A673 (cell line): Measurements from ENCODE around the gene HIPK3. TPM values are rescaled to one million over a fixed set of nuclear protein-coding genes. Genes with fewer than 3 reads are reported as not detected.

ENCODE experiments used
- BruUV-seq: library from RNA; stranded (reverse); fragments of 400-500 nt; replicated peaks from 2 replicates; lab custom pipeline; 2021; lab: Mats Ljungman, UMichigan
- CTCF ChIA-PET: fragments of 300-600 bp; sonication (Branson Sonifier 250); formaldehyde crosslinking; loops from one replicate; lab custom pipeline; 2022; ENCODE audit warnings: antibody characterized with exemption; lab: Charles Lee
- POLR2A ChIA-PET: fragments of 300-600 bp; sonication (Branson Sonifier 250); formaldehyde crosslinking; loops from one replicate; lab custom pipeline; 2022; ENCODE audit warnings: antibody characterized with exemption; ENCODE audit not compliant: low non-redundant PET; lab: Charles Lee
- DNase-seq: peaks from one replicate; pipeline ENCODE4 v3.0.0-alpha.2; 2015; ENCODE audit warnings: low spot score
- H3K27ac ChIP-seq: fragments of 200-600 bp; sonication (generic); 2 replicates; pipeline ENCODE4 v1.5.1; 2016; ENCODE audit warnings: mixed run types, low read depth, mild to moderate bottlenecking, mixed read lengths, antibody characterized with exemption, low read length; ENCODE audit not compliant: poor library complexity, severe bottlenecking
- H3K27me3 ChIP-seq: fragments of 200-600 bp; sonication (generic); replicated peaks from 2 replicates; pipeline ENCODE4 v1.6.1; 2017; ENCODE audit warnings: mixed run types, low read depth, mild to moderate bottlenecking, mixed read lengths, antibody characterized with exemption, low read length; ENCODE audit not compliant: insufficient read depth, poor library complexity
- H3K36me3 ChIP-seq: fragments of 200-600 bp; sonication (generic); 2 replicates; pipeline ENCODE4 v1.6.1; 2016; ENCODE audit warnings: mixed run types, mild to moderate bottlenecking, mixed read lengths, antibody characterized with exemption, low read length; ENCODE audit not compliant: insufficient read depth, poor library complexity, severe bottlenecking
- H3K4me1 ChIP-seq: fragments of 200-600 bp; sonication (generic); 2 replicates; pipeline ENCODE4 v1.6.1; 2017; ENCODE audit warnings: mixed run types, mild to moderate bottlenecking, mixed read lengths, antibody characterized with exemption, low read length; ENCODE audit not compliant: insufficient read depth, poor library complexity, severe bottlenecking
- H3K4me3 ChIP-seq: fragments of 200-600 bp; sonication (generic); 2 replicates; pipeline ENCODE4 v1.5.1; 2016; ENCODE audit warnings: low read depth, mixed run types, mild to moderate bottlenecking, mixed read lengths, low read length; ENCODE audit not compliant: poor library complexity, severe bottlenecking
- H3K9me3 ChIP-seq: fragments of 200-600 bp; sonication (generic); 2 replicates; pipeline ENCODE4 v1.6.1; 2016; ENCODE audit warnings: mixed run types, low read depth, mild to moderate bottlenecking, mixed read lengths, antibody characterized with exemption, low read length; ENCODE audit not compliant: poor library complexity, severe bottlenecking
- EZH2 ChIP-seq: fragments of 200-600 bp; sonication (generic); IDR thresholded peaks from 2 replicates; pipeline ENCODE4 v1.6.1; 2017; ENCODE audit warnings: borderline replicate concordance, low read depth, mild to moderate bottlenecking, mixed read lengths, antibody characterized with exemption, low read length; ENCODE audit not compliant: poor library complexity, severe bottlenecking
- intact Hi-C: fragments of 100-400 bp; cut with micrococcal nuclease; formaldehyde crosslinking; loops from one replicate; pipeline ENCODE4 v1.10.0; 2022; ENCODE audit not compliant: unreplicated experiment
- total RNA-seq: library from RNA; stranded (reverse); gene quantifications from 2 replicates; pipeline ENCODE4 v1.2.3, GENCODE V29; 2021
- TF ChIP-seq, protein P1 (sequence below): fragments of 300-800, 200-600 bp; sonication (generic); conservative IDR thresholded peaks from 2 replicates; pipeline ENCODE4 v1.5.1; 2017; ENCODE audit warnings: low read depth, mild to moderate bottlenecking, antibody characterized with exemption, low read length, moderate library complexity, mixed read lengths

HIPK3 gene
- total RNA-seq, 1 experiment from 2014 or later, result 86.7 TPM

DNA sequence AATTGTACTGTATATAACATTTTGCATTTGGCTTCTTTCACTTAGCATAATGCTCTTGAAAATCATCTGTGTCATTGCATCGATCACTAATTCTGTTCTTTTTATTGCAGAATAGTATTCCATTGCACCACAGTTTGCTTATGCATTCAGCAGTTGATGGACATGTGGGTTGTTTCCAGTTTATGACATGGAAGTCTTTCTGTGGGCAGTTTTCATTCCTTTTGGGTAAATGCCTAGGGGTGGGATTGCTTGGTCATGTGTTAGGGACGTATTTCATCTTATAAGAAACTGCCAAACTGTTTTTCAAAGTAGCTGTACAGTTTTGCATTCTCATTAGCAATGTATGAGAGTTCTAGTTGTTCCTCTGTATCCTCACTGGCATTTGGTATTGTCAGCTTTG lies 127.0 kb downstream of the HIPK3 start:
- BruUV-seq, result no TSS peak
- ChIA-PET POLR2A (interaction anchor here (0.7 kb wide), 1 partner anchor 8 kb away, joined by 4 read pairs; the partner anchor contains the start of gene KIAA1549L), CTCF (no interaction called here)
- Histone ChIP-seq H3K4me3 (no peak overlapping the region), H3K36me3 (no peaks in the 10 kb centered on the region), H3K27me3 (peaks cover 6% of the 10 kb centered on the region), H3K9me3 (peaks cover 10% of the 10 kb centered on the region), H3K27ac (no peak overlapping the region), H3K4me1 (no peaks in the 10 kb centered on the region)
- intact Hi-C loops, result no loop called here
- DNase-seq, result no peak
- TF ChIP-seq, protein P1, sequence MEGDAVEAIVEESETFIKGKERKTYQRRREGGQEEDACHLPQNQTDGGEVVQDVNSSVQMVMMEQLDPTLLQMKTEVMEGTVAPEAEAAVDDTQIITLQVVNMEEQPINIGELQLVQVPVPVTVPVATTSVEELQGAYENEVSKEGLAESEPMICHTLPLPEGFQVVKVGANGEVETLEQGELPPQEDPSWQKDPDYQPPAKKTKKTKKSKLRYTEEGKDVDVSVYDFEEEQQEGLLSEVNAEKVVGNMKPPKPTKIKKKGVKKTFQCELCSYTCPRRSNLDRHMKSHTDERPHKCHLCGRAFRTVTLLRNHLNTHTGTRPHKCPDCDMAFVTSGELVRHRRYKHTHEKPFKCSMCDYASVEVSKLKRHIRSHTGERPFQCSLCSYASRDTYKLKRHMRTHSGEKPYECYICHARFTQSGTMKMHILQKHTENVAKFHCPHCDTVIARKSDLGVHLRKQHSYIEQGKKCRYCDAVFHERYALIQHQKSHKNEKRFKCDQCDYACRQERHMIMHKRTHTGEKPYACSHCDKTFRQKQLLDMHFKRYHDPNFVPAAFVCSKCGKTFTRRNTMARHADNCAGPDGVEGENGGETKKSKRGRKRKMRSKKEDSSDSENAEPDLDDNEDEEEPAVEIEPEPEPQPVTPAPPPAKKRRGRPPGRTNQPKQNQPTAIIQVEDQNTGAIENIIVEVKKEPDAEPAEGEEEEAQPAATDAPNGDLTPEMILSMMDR, result no peak
- TF ChIP-seq EZH2, result no peak

DNA sequence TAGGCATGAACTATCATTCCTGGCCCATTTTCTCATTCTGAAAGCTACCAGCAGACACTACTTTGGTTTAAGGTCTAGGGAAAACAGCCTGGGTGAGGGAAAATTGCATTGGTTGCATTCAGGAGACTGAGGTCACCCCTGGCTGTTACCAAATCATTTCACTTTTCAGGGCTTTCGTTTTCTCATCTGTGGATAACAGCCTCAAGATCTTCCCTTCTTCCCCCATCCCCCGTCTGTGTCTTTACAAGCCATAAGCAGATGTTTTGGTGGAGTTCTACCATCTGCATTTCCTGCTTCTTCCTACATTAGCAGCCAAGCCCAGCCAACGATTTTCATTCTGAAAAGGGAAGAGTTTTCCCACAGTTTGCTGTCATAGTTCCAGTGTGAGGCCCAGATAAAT lies 130.4 kb downstream of the HIPK3 start:
- DNase-seq, result no peak
- Histone ChIP-seq H3K4me3 (no peak overlapping the region), H3K27ac (no peak overlapping the region), H3K27me3 (no peaks in the 10 kb centered on the region), H3K9me3 (peaks cover 10% of the 10 kb centered on the region), H3K36me3 (no peaks in the 10 kb centered on the region), H3K4me1 (no peaks in the 10 kb centered on the region)
- intact Hi-C loops, result no loop called here
- BruUV-seq, result no TSS peak
- no peak for TF ChIP-seq EZH2
- TF ChIP-seq, protein P1, result no peak
- ChIA-PET CTCF (no interaction called here), POLR2A (no interaction called here)

GRCh38 chr11:33387996-33388395 lies 130.8 kb downstream of the HIPK3 start:
- no TSS peak for BruUV-seq
- POLR2A ChIA-PET, result no interaction called here

More at GRCh38 chr11:33387996-33388395, 130.8 kb downstream of the HIPK3 start:
- Histone ChIP-seq H3K9me3 (peaks cover 10% of the 10 kb centered on the region), H3K27me3 (no peaks in the 10 kb centered on the region), H3K36me3 (no peaks in the 10 kb centered on the region), H3K27ac (no peak overlapping the region), H3K4me1 (no peaks in the 10 kb centered on the region), H3K4me3 (no peak overlapping the region)
- DNase-seq, result no peak
- TF ChIP-seq EZH2, result no peak
- TF ChIP-seq, protein P1, result no peak
- CTCF ChIA-PET, result no interaction called here
- intact Hi-C loops, result no loop called here
